ENCODE data around the gene MOB2.

Gene MOB2

DNA sequence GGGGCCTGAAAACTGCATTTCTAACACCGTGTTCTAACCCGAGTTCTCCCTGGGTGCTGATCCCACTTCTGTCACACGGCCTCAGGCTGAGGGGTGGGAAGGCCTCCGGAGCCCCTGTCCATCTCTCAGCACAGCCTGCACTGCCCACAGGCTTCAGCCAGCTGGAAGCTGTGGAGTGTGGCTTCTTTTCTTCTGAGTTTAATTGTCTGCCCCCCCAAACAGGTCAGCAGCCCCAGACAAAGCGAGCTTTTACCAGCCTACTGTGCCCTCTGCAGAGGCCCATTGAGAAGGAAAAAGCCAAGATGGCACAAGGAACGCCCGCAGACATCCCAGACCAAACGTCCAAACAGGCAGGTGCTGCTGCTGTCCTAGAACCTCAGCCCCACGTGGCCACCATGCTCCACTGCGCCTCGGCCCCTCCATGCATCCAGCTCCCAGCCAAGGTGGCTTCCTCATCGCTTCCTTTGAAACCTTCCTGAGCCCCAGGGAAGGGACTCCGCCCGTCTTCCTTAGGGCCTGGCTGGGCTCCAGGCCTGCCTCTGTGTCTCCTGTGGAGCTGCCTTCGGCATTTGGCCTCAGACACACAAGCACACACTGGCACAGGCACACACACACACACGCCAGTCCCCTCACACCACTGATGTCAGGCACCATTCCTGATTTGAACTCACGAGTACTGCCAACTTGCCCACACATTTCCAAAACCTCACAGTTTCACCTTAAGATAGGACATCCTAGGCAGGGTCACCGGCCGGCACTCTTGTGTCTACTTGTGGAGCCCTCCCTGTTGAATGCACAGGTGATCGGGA is 1.7 kb downstream of the MOB2 start:
- DNase-seq = no peak

DNA sequence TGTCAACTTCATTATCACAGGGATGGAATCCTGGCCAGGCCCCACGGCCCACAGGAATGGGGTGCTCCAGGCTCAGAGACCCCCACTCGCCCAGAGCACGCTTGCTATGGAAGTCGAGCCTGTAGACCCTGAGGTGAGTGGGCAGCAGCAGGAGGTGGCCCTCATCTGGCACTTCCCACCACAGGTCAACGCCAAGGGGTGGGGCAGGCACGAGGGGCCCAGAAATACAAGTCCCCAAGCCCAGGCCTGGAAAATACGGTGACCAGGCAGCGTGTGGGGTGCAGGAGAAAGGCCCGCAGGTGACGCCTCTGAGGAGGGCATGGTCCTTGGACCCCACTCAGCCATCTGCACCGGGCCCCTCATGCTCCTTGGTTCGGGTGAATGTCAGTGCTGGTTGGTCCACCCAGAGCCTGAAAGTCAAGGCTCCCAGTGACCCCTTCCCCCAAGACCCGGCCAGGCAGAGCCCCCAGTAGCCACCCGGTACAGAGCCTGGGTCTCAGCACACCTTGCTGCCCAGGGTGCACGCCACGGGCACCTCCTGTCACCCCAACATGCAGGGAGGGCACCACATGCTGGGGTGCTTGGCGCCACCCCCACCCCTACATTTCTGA is 2.4 kb downstream of the MOB2 start:
- no peak for DNase-seq

DNA sequence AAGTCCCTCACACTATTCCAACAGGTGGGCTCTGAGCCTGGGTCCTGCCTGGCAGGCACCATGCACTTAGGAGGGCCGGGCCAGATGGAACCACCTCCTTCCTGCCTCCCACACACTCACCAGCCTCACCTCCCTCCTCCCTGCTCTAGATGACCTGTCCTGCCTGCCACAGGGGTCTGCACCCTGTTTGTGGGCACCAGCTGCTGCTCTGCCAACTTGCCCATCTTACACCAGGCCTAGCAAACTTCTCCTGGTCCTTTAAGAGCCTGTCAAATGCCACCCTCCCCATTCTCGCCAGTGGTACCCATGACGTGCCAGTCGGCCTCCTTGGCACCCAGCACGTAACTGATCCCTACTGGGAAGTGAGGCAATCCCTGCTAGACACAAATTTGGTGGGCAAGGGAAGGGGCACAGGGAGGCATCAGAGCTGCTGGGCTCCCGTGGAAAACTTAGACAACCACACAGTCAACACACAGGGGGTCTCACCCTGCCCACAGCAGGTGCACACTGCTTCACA is 3.1 kb downstream of the MOB2 start:
- no peak for DNase-seq

DNA sequence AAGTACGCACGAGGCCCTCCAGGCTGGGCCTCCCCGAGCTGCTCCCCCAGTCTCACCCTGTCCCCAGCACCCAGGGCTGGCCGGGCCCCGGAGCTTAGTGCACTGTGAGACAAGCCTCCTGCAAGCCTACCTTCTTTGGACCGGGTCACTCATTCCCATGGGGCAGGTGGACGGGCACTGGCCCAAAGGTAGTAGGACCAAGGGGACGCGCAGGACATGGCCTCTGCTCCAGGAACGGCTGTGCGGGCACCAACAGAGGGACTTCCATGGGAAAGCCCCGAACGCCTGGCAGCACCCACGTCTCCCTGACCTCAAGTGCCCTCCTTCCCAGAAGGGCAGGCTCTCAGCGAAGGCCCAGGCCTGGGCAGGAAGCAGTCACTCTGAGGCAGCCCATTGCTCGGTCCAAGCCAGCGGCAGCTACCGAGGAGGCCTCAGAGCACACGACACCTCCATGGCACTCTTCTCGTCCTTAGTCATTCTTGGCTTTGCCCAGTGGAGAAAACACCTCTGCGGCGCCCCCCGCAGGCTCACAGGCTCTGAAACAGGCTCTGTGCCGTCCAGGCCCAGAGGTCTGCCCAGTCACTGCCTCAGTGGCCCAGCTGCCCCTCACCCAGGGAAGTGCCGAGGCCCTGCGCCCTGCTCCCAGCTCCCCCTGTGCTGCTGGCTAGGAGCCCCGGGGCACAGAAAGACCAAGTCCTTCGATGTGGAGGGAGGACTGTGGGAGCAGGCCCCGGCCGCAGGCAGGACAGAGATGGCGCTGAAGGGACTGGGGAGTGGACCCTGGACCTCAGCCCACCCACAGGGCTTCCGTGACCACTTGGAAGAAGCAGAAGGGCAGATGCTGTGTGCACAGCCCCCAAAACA is 3.8 kb downstream of the MOB2 start:
- no peak for DNase-seq

DNA sequence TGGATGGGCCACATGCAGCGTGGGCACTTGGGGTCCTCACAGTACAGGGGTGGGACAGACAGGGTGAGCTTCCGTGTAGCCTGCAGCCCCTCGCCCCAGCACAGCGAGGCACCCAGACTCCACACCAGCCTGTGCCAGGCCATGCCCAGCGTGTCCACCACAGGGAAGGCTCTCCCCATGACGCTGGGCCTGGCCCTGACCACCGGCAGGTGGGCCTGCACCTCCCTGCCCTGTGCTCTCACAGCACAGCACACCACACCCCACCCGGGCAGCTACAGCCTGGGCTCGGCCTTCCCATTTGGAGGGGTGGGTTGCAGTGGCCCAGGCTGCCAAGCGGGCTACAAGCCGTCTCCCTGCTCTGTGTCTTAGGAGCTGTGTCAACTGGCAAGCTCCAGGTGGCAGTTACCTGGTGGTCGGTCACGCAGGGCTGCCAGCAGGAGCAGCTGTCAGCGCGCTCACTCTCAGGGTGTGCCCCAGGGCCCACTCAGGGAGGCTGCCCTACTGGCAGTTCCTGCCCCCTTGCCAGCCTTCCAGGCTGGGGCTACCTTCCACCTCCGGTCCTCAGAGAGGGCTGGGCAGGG is 4.6 kb downstream of the MOB2 start:
- no peak for DNase-seq

DNA sequence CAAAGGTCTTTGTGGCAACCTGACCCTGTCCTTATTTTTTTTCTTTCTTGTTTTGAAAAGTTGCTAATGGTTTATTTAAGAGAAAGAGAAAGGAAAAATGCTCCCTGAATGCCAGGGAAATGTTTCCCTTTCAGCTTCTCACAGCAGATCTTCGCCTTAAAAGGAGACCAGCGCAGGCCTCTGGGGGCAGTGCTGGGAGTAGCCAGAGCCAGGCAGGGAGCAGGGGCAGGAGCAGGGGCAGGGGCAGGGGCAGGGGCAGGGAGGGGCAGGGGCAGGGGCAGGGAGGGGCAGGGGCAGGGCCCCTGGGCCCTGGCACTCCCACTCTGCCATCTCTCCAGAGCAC is 5.1 kb downstream of the MOB2 start:
- DNase-seq = no peak

DNA sequence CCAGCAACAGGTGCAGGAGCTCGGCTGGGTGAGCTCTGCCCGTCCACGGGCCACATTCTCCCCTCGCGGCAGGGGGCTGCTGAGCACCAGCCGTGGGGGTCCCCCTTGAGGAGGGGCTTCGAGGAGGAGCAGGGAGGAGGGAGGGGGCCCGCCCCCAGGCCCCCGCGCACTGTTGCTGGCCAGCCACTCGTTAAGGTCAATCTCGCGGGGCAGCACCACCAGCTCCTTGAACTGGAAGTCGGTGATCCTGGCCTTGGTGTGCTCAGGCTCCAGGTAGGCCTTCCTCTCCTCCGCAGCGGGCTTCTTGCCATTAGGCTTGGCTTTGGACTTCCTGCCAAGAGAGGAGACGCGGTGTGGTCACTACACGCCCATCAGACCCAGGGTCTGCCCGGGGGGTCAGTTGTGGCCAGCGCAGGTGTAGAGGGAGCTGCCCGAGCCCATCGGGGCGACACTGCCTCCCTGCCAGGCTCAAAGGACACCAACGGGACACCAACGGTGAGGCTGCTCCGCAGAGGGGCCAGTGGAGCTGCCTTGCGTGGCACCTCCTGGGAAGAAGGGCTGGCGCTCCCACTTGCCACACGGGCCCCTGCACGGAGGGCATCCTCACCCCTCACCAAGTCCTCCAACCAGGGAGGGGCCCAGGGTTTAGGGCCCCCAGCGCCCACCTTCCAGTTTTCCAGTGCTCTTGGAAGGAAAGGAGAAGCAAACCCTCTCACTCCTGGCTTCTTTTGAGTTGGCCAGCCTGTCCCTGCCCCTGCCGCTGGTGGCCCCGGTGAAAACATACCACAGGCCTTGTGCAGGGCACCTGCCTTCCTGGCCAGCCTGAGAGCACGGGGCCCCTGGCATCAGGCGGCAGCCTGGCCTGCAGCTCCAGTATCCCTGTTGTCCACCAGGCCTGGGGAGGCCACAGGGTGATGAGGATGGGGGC is 5.8 kb downstream of the MOB2 start:
- no peak for DNase-seq

DNA sequence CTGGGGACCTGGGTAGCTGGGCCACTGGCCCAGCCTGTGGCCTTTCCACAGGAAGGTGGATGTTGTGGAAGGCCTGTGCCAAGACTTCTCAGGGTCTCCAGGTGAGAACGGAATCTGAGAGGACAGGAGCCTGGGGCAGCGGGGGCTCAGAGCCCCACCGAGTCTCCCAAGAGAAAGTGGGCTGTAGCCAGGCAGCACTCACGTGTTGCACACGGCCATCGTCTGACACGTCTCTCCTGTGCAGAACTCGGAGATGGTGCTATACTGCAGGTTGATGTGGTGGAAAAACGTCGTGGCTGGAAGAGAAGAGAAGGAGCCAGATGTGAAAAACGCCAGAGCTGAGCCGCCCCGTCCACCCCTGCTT is 6.4 kb downstream of the MOB2 start:
- no peak for DNase-seq

DNA sequence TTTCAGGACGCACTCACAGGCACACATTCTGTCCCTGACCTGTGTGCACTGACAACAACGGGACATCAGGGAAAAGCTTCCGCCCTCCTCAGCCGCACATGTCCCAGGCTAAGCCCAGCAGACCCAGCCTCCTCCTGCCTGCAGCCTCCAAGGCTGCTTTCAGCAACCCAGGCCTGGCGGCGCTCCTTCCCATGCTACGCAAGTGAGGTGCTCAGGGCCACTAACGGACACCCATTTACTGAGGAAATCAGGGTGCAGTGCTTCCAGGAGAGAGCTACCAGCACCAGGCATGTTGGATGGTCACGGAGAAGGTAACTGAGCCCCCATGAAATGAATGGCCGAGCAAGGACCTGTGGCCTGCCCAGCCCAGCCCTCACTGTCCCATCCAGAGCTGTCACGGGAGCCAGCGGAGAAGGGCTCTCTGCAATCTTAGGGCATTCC is 6.9 kb downstream of the MOB2 start:
- DNase-seq = no peak

DNA sequence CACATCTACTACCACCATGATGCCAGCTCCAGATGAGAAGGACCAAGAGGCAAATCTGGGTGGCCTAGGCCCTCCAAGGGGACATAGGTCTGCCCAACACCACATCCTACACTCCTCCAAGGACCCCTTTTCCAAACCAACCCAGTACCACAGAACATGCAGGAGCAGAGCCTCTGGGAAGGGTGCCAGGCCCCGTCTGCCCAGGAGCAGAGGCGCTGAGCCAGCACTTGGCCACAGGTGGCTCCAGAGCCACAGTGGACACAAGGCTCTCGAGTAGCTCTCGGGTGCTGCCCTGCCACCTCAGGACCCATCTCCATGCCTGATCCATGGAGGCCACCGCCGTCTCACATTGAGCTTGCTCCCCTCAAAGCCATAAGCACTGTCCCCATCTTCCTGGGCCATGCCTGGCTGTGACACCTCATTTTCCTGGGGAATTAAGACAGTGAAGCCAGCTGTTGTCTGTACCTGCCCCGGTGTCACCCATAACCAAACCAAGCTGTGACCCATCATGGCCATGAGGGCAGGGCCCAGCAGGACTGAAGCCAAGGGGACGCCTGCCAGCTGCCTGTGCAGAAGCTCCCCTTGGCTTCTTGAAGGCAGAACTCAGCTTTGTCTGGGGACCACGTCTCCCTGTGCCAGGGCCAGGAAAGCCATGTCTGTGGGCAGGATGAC is 7.4 kb downstream of the MOB2 start:
- no peak for DNase-seq

DNA sequence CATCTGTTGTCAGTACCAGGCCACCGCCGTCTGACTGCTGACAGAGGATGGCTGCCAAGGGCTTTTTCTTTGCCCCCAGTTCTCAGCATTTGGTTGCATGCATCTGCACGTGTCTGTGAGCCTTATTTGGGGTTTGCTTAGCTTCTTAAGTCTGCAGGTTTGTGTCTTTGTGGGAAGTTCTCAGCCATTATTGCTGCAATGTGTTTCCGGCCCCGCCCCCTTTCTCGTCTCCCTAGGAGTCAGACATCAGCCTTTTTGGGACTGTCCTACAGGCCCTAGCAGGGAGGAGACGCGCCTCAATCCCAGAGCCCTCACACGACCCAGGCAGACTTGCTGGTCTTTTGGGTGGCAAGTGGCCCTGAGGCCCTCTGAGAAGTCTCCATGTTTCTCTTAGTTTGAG is 8.0 kb downstream of the MOB2 start:
- no peak for DNase-seq

DNA sequence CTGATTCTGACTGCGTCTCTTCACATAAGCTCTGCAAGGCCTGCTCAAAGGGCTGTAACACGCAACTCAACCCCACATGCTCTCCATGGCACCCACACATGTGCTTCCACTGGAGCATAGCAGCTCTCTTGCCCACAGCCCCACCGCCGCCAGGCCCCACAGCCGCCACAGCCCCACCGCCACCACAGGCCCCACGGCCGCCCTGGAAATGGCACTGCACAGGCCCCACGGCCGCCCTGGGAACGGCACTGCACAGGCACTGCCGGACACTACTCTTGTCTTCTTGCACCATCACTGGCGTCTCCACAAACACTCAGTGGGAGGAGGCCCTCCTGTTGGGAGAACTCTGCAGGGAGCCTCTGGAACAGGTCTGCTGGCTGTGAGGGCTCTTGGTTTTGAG is 8.6 kb downstream of the MOB2 start:
- no peak for DNase-seq

DNA sequence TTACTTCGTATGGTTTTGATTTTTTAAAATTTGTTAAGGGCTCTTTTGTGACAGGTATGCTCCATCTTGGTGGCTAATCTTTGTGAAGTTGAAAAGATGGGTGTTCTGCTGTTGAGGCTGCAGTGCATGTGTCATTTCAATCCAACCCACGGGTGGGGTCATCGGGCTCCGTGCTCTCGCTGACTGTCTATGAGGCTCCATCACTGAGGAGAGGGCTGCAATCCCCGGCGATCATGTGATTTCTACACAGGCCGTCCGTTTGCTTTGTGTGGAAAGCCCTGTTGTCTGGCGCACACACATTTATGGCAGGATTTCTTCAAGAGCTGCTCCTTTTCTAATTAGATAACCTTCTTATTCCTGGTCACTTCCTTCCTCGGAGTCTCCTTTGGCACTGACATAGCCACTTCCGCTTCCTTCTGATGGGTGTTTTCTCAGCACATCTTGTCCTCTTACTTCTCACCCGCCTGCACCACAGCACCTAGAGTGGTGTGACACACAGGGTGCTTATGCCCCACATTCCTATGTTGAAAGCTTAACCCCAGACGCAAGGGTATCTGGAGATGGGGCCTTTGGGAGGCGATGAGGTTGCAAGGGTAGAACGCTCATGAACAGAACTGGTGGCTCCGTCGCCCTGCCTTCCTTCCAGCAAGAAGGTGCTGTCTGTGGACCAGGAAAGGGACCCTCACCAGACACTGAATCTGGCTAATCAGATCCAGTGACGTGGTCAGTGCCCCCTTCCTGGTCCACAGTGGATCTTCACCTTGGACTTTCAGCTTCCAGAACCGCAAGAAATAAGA is 9.4 kb downstream of the MOB2 start:
- DNase-seq = no peak

DNA sequence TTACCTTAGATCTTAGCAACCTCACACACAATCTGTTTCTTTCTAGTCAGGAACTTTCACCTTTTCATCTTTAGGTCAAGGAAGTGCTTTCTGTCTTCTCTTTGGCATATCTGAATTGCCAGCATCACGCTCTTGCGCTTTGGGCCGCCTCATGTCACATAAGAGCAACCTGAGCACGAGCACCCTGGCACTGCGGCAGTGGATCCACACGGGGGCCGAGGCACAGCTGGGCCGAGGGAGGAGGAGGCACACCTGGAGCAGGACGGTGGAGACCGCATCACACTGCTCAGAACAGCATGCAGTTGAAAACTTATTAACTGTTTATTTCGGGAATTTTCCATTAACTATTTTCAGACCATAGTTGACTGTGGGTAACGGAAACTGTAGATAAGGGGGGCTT is 10.7 kb downstream of the MOB2 start:
- DNase-seq = no peak

DNA sequence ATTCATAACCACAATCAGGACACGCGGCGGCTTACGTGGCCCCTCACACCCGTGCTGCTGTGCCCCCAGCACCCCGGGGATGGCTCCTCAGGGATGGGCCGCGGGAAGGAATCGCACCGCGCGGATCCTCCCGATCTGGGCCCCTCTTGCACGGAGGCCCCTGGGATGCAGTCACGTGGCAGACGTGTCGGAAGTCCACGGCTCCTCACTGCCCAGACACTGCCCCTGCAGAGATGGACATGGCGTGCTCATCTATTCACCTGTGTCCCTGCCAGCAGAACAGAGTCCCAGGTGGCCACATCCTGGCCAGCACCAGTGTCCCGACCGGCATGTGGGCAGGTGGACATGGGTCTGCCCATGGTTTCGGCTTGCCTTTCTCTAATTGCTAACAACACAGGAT is 12.8 kb downstream of the MOB2 start:
- no peak for DNase-seq

DNA sequence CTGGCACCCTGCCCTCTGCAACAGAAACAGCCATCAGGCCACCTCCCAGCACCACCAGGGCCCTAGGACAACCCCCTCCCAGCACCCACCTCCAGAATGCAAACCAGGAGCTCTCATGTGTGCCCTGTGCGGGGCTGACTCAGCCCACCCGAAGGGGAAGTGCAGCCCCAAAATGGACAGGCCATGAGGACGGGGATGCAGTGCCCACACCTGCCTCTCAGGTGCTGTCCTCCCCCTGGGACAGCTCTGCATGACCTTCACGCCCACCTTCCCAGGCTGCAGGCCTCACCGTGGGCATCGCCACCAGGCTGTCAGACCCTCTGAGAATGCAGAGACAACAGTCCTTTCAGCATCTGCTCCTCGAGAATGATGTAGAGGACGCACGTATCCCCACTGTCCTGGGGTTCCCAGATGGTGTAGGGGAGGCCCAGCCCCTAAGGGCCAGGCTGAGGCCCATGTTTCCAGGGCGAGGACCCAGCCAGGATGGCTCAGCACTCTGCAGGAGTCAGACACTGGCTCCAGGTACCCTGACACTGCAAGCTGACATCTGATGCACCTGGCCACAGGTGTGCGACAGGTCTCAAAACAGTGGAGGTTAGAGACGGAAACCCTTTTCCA is 13.5 kb downstream of the MOB2 start:
- DNase-seq = no peak

DNA sequence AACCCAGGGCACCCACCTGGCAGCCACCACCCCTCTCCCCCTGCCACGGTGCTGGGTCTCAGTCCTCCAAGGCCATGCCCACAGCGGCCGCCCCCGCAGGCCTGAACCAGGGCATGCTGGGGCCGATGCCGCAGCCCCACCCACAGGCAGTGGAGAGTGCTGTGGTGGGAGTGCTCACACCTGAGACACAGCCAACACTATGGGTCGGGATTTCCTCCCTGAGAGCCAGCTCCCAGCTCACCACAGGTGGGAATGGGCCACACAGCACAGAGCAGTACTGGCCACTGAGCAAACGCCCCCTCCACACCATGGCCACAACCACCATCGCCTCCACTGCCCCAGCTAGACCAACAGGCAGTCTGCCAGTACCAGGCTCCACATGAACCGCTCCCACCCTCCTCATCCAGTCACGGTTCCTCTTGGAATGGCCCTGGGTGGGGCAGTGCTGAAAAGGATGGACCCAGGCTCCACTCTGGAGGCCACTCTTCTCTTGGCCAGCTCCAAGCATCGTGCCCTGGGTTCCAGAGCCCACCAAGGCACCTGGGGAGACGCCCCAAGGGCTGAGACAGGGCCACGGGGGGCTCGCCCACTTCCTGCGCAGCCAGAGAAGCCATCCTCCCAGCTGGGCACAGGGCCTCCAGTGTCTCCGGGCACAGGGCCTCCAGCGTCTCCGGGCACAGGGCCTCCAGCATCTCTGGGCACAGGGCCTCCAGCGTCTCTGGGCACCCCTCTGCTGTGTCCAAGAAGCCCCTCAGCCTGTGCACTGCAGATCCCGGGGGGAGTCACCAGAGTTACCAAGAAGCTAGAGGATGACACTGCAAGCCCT is 14.2 kb downstream of the MOB2 start:
- DNase-seq = no peak

DNA sequence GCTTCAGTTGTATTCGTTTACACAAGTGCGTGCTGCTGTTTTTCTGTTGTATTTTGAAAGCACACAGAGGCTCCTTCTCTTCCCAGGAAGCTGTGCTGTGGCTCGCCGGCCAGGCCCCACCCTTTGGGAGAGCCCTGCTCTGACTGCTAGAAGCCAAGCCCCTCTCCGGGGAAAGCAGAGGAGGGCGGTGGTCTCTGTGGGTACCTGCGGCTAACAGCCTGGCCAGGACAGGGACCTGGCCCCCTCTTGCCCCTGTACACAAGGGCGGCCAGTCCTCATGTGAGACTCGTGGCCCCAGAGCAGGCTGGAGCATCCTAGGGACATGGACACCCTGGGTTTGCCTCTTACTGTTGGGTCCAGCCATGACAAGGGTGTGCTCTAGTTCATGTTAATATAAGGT is 14.8 kb downstream of the MOB2 start:
- no peak for DNase-seq
